Naive thymus-derived CD4-positive, alpha-beta T cell (primary cell): ENCODE results near the gene SEC61A1. TPM values are rescaled to one million over a fixed set of nuclear protein-coding genes. Genes with fewer than 3 reads are reported as not detected.

Experiments used
- ATAC-seq: fragments of 150-1000 bp; cut with Tn5 transposase; 2 replicates; pipeline ENCODE4 v1.10.0; 2021; ENCODE audit warnings: mild to moderate bottlenecking, moderate library complexity
- CTCF ChIA-PET: fragments of 350-600 bp; sonication (Branson Sonifier 250); formaldehyde crosslinking; loops from one replicate; lab custom pipeline; 2021; ENCODE audit warnings: antibody characterized with exemption; lab: Charles Lee
- POLR2A ChIA-PET: fragments of 350-600 bp; sonication (Branson Sonifier 250); formaldehyde crosslinking; loops from one replicate; lab custom pipeline; 2021; ENCODE audit warnings: antibody characterized with exemption, inconsistent platforms; lab: Charles Lee
- DNase-seq, 9 donors: peaks; one replicate each; pipeline versions ENCODE4 v3.0.0 to v3.0.0-alpha.2; 2020 to 2022; ENCODE audit warnings: mixed read lengths in 1 of 9
- H3K27ac ChIP-seq: one replicate; pipeline ENCODE4 v1.7.0; 2013; ENCODE audit warnings: mild to moderate bottlenecking, low read depth, low read length, moderate library complexity
- H3K27me3 ChIP-seq, 2 donors: one replicate each; pipeline ENCODE4 v1.7.0; 2013; ENCODE audit warnings: low read length in 2 of 2, mild to moderate bottlenecking in 2 of 2, moderate library complexity in 2 of 2; ENCODE audit not compliant: control insufficient read depth in 2 of 2, insufficient read depth in 2 of 2
- H3K36me3 ChIP-seq, 3 experiments: 1 replicate in 2 of 3; 2 replicates in 1 of 3; pipeline ENCODE4 v1.7.0; 2013; ENCODE audit warnings: low read length in 3 of 3, mild to moderate bottlenecking in 3 of 3, moderate library complexity in 1 of 3; ENCODE audit not compliant: insufficient read depth in 3 of 3, control insufficient read depth in 2 of 3
- H3K4me1 ChIP-seq, 2 donors: one replicate each; pipeline ENCODE4 v1.7.0; 2013; ENCODE audit warnings: low read length in 2 of 2, mild to moderate bottlenecking in 2 of 2, moderate library complexity in 1 of 2; ENCODE audit not compliant: control insufficient read depth in 2 of 2, insufficient read depth in 2 of 2
- H3K4me3 ChIP-seq: 2 replicates; pipeline ENCODE4 v1.7.0; 2013; ENCODE audit warnings: mild to moderate bottlenecking, low read length
- H3K9me3 ChIP-seq, 3 experiments: 1 replicate in 2 of 3; 2 replicates in 1 of 3; pipeline ENCODE4 v1.7.0; 2013; ENCODE audit warnings: low read length in 3 of 3; ENCODE audit not compliant: control insufficient read depth in 2 of 3
- H3K27ac Mint-ChIP-seq, 9 donors: one replicate each; pipeline ENCODE4 v1.8.0; 2020 to 2022; ENCODE audit warnings: mixed read lengths in 9 of 9, mild to moderate bottlenecking in 8 of 9, moderate library complexity in 5 of 9, inconsistent platforms in 2 of 9
- H3K27me3 Mint-ChIP-seq, 5 donors: one replicate each; pipeline ENCODE4 v1.8.0; 2021 to 2022; ENCODE audit warnings: mixed read lengths in 5 of 5, mild to moderate bottlenecking in 1 of 5
- H3K36me3 Mint-ChIP-seq, 5 donors: one replicate each; pipeline ENCODE4 v1.8.0; 2020 to 2022; ENCODE audit warnings: mixed read lengths in 5 of 5, mild to moderate bottlenecking in 3 of 5, inconsistent platforms in 1 of 5
- H3K4me1 Mint-ChIP-seq, 7 donors: one replicate each; pipeline ENCODE4 v1.8.0; 2020 to 2022; ENCODE audit warnings: mixed read lengths in 7 of 7, mild to moderate bottlenecking in 3 of 7, inconsistent platforms in 1 of 7
- H3K4me3 Mint-ChIP-seq, 10 donors: one replicate each; pipeline ENCODE4 v1.8.0; 2020 to 2022; ENCODE audit warnings: mild to moderate bottlenecking in 10 of 10, mixed read lengths in 10 of 10, moderate library complexity in 6 of 10, inconsistent platforms in 2 of 10
- H3K9me3 Mint-ChIP-seq, 11 donors: one replicate each; pipeline ENCODE4 v1.8.0; 2020 to 2022; ENCODE audit warnings: mixed read lengths in 11 of 11, mild to moderate bottlenecking in 4 of 11, inconsistent platforms in 1 of 11, moderate library complexity in 1 of 11
- intact Hi-C, 2 donors: fragments of 100-400 bp; cut with micrococcal nuclease; formaldehyde crosslinking; loops; one replicate each; pipeline ENCODE4 v1.15.1; 2023
- polyA plus RNA-seq, 2 donors: library from polyadenylated mRNA; unstranded; fragments of 300-500 nt; fragmentation: Illumina TruSeq; gene quantifications; one replicate each; pipeline ENCODE4 v1.2.3, GENCODE V29; 2021
- total RNA-seq, 6 experiments: library from RNA in 5 of 6; stranded (reverse) in 5 of 6; gene quantifications; 1 replicate in 5 of 6; 2 replicates in 1 of 6; pipeline ENCODE4 v1.2.3 and lab custom pipeline; 2021 to 2026

Gene SEC61A1
- total and polyA plus RNA-seq, 7 experiments from 2014 or later: 94.8 to 219 (median 117) TPM

- Histone ChIP-seq H3K27me3 (no peaks in the 10 kb centered on the region), H3K9me3 (no peaks in the 10 kb centered on the region), H3K36me3 (peaks cover 0 to 44% (median 11%) of the 10 kb centered on the region in 3 experiments), H3K27ac (no peak overlapping the region), H3K4me3 (no peak overlapping the region), H3K4me1 (peaks cover 0 to 9% of the 10 kb centered on the region in 2 donors)
- Mint-ChIP-seq H3K4me3 (peak overlapping the region in 5 of 10 donors; percentile 13 to 82 (median 27)), H3K27me3 (peaks cover 0 to 2% (median 0%) of the 10 kb centered on the region in 5 donors), H3K4me1 (peaks cover 0 to 12% (median 7%) of the 10 kb centered on the region in 7 donors), H3K36me3 (peaks cover 6 to 54% (median 38%) of the 10 kb centered on the region in 5 donors), H3K9me3 (no peaks in the 10 kb centered on the region), H3K27ac (no peak overlapping the region)
- ATAC-seq (no peak), DNase-seq (no peak)
- POLR2A ChIA-PET: no interaction called here
- CTCF ChIA-PET: interaction anchor here (0.6 kb wide), 1 partner anchor 1735 kb away, joined by 3 read pairs; no protein-coding TSS in a partner anchor
- intact Hi-C loops: loop anchor here in 1 of 2 donors (5.0 kb wide), 1 partner anchor 414 kb away; the partner anchor contains the start of gene GATA2
Measured at GRCh38 chr3:128078322-128078721, 26.1 kb downstream of the SEC61A1 start.

- Histone ChIP-seq H3K36me3 (peaks cover 0 to 45% (median 11%) of the 10 kb centered on the region in 3 experiments), H3K4me1 (peaks cover 0 to 9% of the 10 kb centered on the region in 2 donors), H3K27me3 (no peaks in the 10 kb centered on the region), H3K4me3 (no peak overlapping the region), H3K27ac (no peak overlapping the region), H3K9me3 (no peaks in the 10 kb centered on the region)
- no peaks in the 10 kb centered on the region for H3K9me3 Mint-ChIP-seq
- ChIA-PET POLR2A (interaction anchor here (0.8 kb wide), 1 partner anchor 23 kb away, joined by 3 read pairs; no protein-coding TSS in a partner anchor), CTCF (no interaction called here)
- no peak for DNase-seq
- H3K27me3 Mint-ChIP-seq: peaks cover 0 to 2% (median 0%) of the 10 kb centered on the region in 5 donors
- no peak for ATAC-seq
- peaks cover 6 to 57% (median 38%) of the 10 kb centered on the region in 5 donors for H3K36me3 Mint-ChIP-seq
- peaks cover 0 to 12% (median 7%) of the 10 kb centered on the region in 7 donors for H3K4me1 Mint-ChIP-seq
- intact Hi-C loops: loop anchor here in 1 of 2 donors (5.0 kb wide), 1 partner anchor 413 kb away; the partner anchor contains the start of gene GATA2
- H3K27ac Mint-ChIP-seq: no peak overlapping the region
- peak overlapping the region in 1 of 10 donors; percentile 41 for H3K4me3 Mint-ChIP-seq
Measured at GRCh38 chr3:128078875-128079274, 26.6 kb downstream of the SEC61A1 start.

GRCh38 chr3:128079823-128080222 lies 27.6 kb downstream of the SEC61A1 start:
- no peaks in the 10 kb centered on the region for H3K9me3 ChIP-seq
- Mint-ChIP-seq H3K4me1 (peaks cover 0 to 10% (median 6%) of the 10 kb centered on the region in 7 donors), H3K9me3 (no peaks in the 10 kb centered on the region), H3K27me3 (peaks cover 0 to 2% (median 0%) of the 10 kb centered on the region in 5 donors), H3K36me3 (peaks cover 6 to 67% (median 44%) of the 10 kb centered on the region in 5 donors), H3K4me3 (peak overlapping the region in 1 of 10 donors; percentile 13), H3K27ac (no peak overlapping the region)
- no peak overlapping the region for H3K4me3 ChIP-seq
- intact Hi-C loops: loop anchor here in 1 of 2 donors (5.0 kb wide), 1 partner anchor 412 kb away; the partner anchor contains the start of gene GATA2
- H3K36me3 ChIP-seq: peaks cover 0 to 55% (median 11%) of the 10 kb centered on the region in 3 experiments
- no peak for DNase-seq
- ATAC-seq: no peak
- H3K27me3 ChIP-seq: no peaks in the 10 kb centered on the region
- ChIA-PET CTCF (no interaction called here), POLR2A (interaction anchor here (0.6 to 0.8 kb wide), 2 partner anchors 24 to 571 kb away, joined by 3 read pairs; partner anchors contain the start of gene RPN1)
- no peak overlapping the region for H3K27ac ChIP-seq
- H3K4me1 ChIP-seq: peaks cover 0 to 9% of the 10 kb centered on the region in 2 donors

- Mint-ChIP-seq H3K9me3 (no peaks in the 10 kb centered on the region), H3K36me3 (peaks cover 6 to 74% (median 51%) of the 10 kb centered on the region in 5 donors), H3K27me3 (peaks cover 0 to 2% (median 0%) of the 10 kb centered on the region in 5 donors), H3K4me3 (no peak overlapping the region), H3K27ac (no peak overlapping the region), H3K4me1 (peaks cover 0 to 6% (median 0%) of the 10 kb centered on the region in 7 donors)
- DNase-seq (no peak), ATAC-seq (no peak)
- intact Hi-C loops: no loop called here
- no peaks in the 10 kb centered on the region for H3K27me3 ChIP-seq
- peaks cover 0 to 62% (median 11%) of the 10 kb centered on the region in 3 experiments for H3K36me3 ChIP-seq
- H3K9me3 ChIP-seq: no peaks in the 10 kb centered on the region
- H3K4me1 ChIP-seq: peaks cover 0 to 5% of the 10 kb centered on the region in 2 donors
- H3K4me3 ChIP-seq: no peak overlapping the region
- ChIA-PET CTCF (no interaction called here), POLR2A (no interaction called here)
- H3K27ac ChIP-seq: no peak overlapping the region
Measured at GRCh38 chr3:128080323-128081080, 28.3 kb downstream of the SEC61A1 start.

- Histone ChIP-seq H3K4me3 (no peak overlapping the region), H3K9me3 (no peaks in the 10 kb centered on the region), H3K27me3 (no peaks in the 10 kb centered on the region), H3K27ac (no peak overlapping the region), H3K4me1 (peaks cover 0 to 5% of the 10 kb centered on the region in 2 donors), H3K36me3 (peaks cover 0 to 69% (median 11%) of the 10 kb centered on the region in 3 experiments)
- ChIA-PET POLR2A (no interaction called here), CTCF (interaction anchor here (0.6 kb wide), 1 partner anchor 11 kb away, joined by 3 read pairs; no protein-coding TSS in a partner anchor)
- Mint-ChIP-seq H3K27me3 (peaks cover 0 to 2% (median 0%) of the 10 kb centered on the region in 5 donors), H3K4me1 (peaks cover 0 to 6% (median 0%) of the 10 kb centered on the region in 7 donors), H3K9me3 (no peaks in the 10 kb centered on the region), H3K4me3 (no peak overlapping the region), H3K27ac (no peak overlapping the region), H3K36me3 (peaks cover 6 to 79% (median 54%) of the 10 kb centered on the region in 5 donors)
- intact Hi-C loops: no loop called here
- ATAC-seq: no peak
- DNase-seq: no peak
Measured at GRCh38 chr3:128081226-128081625, 29.0 kb downstream of the SEC61A1 start.

- Mint-ChIP-seq H3K4me3 (no peak overlapping the region), H3K27me3 (no peaks in the 10 kb centered on the region)
- intact Hi-C loops: no loop called here
Measured at GRCh38 chr3:128081846-128082245, 29.6 kb downstream of the SEC61A1 start.

More at GRCh38 chr3:128081846-128082245, 29.6 kb downstream of the SEC61A1 start:
- Histone ChIP-seq H3K4me3 (no peak overlapping the region), H3K9me3 (no peaks in the 10 kb centered on the region), H3K36me3 (peaks cover 0 to 75% (median 11%) of the 10 kb centered on the region in 3 experiments), H3K27ac (no peak overlapping the region), H3K4me1 (peaks cover 0 to 5% of the 10 kb centered on the region in 2 donors), H3K27me3 (no peaks in the 10 kb centered on the region)
- DNase-seq (no peak), ATAC-seq (no peak)
- Mint-ChIP-seq H3K36me3 (peaks cover 6 to 85% (median 60%) of the 10 kb centered on the region in 5 donors), H3K9me3 (no peaks in the 10 kb centered on the region), H3K27ac (peak overlapping the region in 1 of 9 donors; percentile 13), H3K4me1 (peaks cover 0 to 6% (median 0%) of the 10 kb centered on the region in 7 donors)
- CTCF ChIA-PET: interaction anchor here (0.6 kb wide), 1 partner anchor 12 kb away, joined by 3 read pairs; no protein-coding TSS in a partner anchor
- POLR2A ChIA-PET: no interaction called here
